Stomach smooth muscle (tissue), 2 donors: ENCODE results near the gene MBD1.
A peak's percentile ranks its signal among the peaks of the same experiment; 100 is the strongest.

Source experiments
- H3K27ac ChIP-seq: one replicate; pipeline ENCODE4 v1.7.0; 2013; ENCODE audit warnings: mild to moderate bottlenecking, low read length, inconsistent platforms
- H3K27me3 ChIP-seq, 2 donors: one replicate each; pipeline ENCODE4 v1.7.0; 2013; ENCODE audit warnings: low read length in 2 of 2; ENCODE audit not compliant: insufficient read depth in 2 of 2, control insufficient read depth in 1 of 2
- H3K36me3 ChIP-seq, 2 donors: one replicate each; pipeline ENCODE4 v1.7.0; 2013; ENCODE audit warnings: low read length in 2 of 2; ENCODE audit not compliant: control insufficient read depth in 2 of 2, insufficient read depth in 2 of 2
- H3K4me1 ChIP-seq: one replicate; pipeline ENCODE4 v1.7.0; 2013; ENCODE audit warnings: low read length; ENCODE audit not compliant: control insufficient read depth, insufficient read depth
- H3K4me3 ChIP-seq, 2 donors: one replicate each; pipeline ENCODE4 v1.7.0; 2013; ENCODE audit warnings: low read length in 2 of 2
- H3K9ac ChIP-seq, 2 donors: one replicate each; pipeline ENCODE4 v1.7.0; 2013; ENCODE audit warnings: low read length in 2 of 2, mild to moderate bottlenecking in 1 of 2
- H3K9me3 ChIP-seq, 2 donors: one replicate each; pipeline ENCODE4 v1.7.0; 2013; ENCODE audit warnings: low read length in 2 of 2; ENCODE audit not compliant: control insufficient read depth in 2 of 2
- donor health status: healthy.
- donor health status: Pancreatic carcinoma.

MBD1 gene

DNA sequence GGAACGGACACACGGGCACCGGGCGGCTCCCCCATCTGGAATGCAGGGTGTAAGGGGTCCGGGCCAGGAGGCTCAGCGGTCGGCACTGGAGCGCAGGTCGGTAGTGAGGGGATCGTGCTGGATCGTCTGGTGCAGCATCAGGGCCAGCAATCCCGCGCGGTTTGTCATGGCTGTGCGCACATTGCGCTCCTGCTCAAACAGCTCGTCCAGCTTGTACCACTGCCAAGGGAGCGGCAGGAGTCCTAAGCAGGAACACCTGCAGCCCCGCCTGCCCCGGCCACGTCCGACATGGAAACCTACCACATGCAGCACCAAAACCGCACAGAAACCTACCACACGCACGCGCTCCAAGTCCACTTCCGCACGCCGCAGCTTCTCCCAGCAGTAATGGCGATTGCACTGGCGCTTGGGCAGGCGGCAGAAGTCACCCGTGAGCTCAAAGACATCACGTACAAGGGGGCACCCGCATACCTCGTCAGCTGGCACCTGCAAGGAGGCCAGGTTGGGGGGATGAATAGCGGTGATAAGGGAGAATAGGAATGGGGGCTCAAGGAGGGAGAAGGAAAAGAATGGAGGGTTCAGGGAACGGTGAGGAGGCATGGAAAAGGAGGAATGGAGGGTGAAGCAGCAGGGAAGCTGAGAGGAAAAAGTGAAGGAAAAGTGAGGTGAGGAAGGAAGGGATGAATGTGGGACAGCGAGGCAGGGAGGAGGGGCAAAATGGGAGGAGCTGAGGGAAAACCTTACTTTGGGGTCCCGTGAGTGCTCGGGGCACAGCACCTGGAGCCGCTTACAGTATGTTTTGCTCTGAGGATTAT lies 1.4 kb upstream of the MBD1 start:
- H3K36me3 ChIP-seq, result peaks cover 20 to 28% of the 10 kb centered on the region in 2 donors
- no peak overlapping the region for H3K9ac ChIP-seq
- H3K27ac ChIP-seq, result peak overlapping the region; percentile 87
- peaks cover 39% of the 10 kb centered on the region for H3K4me1 ChIP-seq
- no peaks in the 10 kb centered on the region for H3K9me3 ChIP-seq
- H3K27me3 ChIP-seq, result no peaks in the 10 kb centered on the region
- peak overlapping the region in 1 of 2 donors; percentile 100 for H3K4me3 ChIP-seq

DNA sequence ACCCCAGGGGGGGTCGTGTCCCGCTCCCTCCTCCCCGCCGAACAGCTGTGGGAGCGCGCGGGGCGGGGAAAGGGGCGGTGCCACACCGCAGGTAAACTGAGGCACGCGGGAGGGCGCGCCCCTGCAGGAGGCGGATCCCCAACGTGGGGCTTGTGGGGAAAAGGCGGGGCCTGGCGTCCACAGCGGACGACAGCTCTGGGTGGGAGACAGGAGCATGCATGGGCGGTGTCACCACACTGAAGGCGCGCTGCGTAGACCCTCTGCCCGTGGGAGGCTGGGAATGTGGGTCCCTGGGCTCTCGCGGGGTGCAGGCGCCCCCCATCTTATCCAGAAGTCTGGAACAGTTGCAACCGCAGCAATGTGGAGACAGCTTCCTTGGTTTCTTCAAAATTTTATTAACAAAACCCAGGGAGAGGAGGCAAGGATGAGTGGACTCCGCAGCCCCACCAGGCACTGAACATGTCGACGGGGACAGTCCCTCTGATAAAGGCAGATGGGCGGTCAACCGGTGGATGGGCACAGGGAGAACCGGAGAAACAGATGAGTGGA lies 723 bp upstream of the MBD1 start:
- H3K36me3 ChIP-seq, result peaks cover 20 to 28% of the 10 kb centered on the region in 2 donors
- H3K4me3 ChIP-seq, result peak overlapping the region; percentile 80 to 100
- H3K9ac ChIP-seq, result peak overlapping the region; percentile 95 to 99
- peaks cover 36% of the 10 kb centered on the region for H3K4me1 ChIP-seq
- peak overlapping the region; percentile 87 for H3K27ac ChIP-seq
- no peaks in the 10 kb centered on the region for H3K9me3 ChIP-seq
- no peaks in the 10 kb centered on the region for H3K27me3 ChIP-seq

DNA sequence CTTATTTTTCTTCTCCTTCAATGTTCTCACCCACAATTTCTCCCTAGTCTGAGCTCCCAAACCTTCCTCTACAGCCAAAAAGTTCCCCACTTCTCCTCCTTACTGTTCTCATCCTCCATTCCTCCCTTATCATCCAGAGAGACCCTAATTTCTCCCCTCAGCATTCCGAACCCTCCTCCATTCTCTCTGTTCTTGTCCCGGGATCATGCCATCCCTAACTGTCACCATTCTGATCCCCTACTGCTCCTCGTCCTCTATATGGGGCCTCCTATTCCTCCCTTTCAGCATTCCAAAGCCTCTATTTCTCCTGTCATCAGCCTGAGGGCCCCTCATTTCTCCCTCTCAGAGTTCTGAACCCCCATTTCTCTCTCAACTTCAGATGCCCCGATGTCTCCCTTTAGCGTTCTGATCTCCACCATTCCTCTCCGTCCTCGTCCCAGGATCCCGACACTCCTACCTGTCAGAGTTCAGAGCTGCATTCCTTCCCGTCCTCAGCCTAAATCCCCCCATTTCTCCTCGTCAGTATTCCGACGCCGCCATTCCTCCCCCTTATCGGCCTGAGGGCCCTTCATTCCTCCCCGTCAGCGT lies 522 bp downstream of the MBD1 start:
- H3K27ac ChIP-seq, result peak overlapping the region; percentile 87
- no peaks in the 10 kb centered on the region for H3K27me3 ChIP-seq
- peak overlapping the region; percentile 95 to 99 for H3K9ac ChIP-seq
- H3K9me3 ChIP-seq, result no peaks in the 10 kb centered on the region
- peaks cover 32 to 41% of the 10 kb centered on the region in 2 donors for H3K36me3 ChIP-seq
- H3K4me1 ChIP-seq, result peaks cover 25% of the 10 kb centered on the region
- peak overlapping the region; percentile 80 to 100 for H3K4me3 ChIP-seq

DNA sequence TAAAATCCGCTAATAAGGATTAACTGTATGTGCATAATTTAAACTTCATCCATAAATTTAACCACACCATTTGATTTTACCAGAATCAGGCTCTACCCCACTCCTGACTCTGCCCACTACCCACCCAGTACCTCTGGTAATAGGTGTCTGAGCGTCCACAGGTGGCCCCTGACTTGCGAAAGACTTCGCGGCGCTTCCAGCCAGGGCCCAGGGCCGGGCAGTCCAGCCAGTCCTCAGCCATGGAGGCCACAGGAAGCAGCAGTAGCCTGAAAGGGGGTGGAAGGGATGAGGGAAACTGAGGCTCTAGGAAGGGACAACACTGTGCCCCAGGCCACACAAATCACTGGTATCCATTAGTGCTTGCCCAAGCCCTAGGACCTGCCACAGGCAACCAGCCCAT lies 1.6 kb downstream of the MBD1 start:
- H3K9me3 ChIP-seq, result no peaks in the 10 kb centered on the region
- peak overlapping the region in 1 of 2 donors; percentile 95 for H3K9ac ChIP-seq
- peak overlapping the region; percentile 80 to 100 for H3K4me3 ChIP-seq
- no peak overlapping the region for H3K27ac ChIP-seq
- H3K4me1 ChIP-seq, result peaks cover 24% of the 10 kb centered on the region
- peaks cover 39 to 46% of the 10 kb centered on the region in 2 donors for H3K36me3 ChIP-seq
- no peaks in the 10 kb centered on the region for H3K27me3 ChIP-seq

DNA sequence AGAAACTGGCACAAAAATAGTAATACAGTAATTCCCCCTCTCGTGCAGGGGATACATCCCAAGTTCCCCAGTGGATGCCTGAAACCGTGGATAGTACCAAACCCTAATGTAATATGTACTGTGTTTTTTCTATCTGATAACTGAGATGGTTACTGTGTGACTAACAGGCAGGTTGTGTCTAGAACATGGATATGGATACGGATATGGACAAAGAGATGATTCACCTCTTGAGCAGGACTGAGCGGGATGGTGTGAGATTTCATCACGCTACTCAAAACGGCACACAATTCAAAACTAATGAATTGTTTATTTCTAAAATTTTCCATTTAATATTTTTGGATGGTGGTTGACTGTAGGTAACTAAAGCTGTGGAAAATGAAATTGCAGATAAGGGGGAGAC lies 3.4 kb downstream of the MBD1 start:
- peaks cover 42 to 46% of the 10 kb centered on the region in 2 donors for H3K36me3 ChIP-seq

DNA sequence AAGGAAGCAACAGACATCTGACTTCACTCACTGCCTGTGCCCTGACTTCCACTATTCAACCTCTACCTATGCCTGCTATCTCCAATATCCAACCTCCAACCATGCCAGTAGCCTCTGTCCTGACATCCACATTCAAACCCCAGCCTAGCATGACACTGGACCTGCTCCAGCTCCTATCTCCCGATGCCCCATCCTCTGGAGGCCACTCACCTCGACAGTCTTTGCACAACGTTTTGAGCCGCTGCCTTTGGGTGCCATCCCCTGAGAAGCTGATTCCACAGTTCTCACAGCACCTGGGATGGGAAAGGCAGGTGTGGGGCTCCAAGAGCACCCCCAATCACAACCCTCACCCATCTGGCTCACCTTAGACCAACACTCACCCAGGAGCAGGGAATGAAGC lies 4.9 kb downstream of the MBD1 start:
- Histone ChIP-seq H3K27ac (no peak overlapping the region), H3K27me3 (no peaks in the 10 kb centered on the region), H3K9ac (no peak overlapping the region), H3K36me3 (peaks cover 54 to 56% of the 10 kb centered on the region in 2 donors), H3K9me3 (no peaks in the 10 kb centered on the region), H3K4me1 (peaks cover 16% of the 10 kb centered on the region), H3K4me3 (no peak overlapping the region)

More for the DNA sequence above, 3.4 kb downstream of the MBD1 start:
- Histone ChIP-seq H3K27me3 (no peaks in the 10 kb centered on the region), H3K9me3 (no peaks in the 10 kb centered on the region), H3K4me1 (peaks cover 24% of the 10 kb centered on the region), H3K9ac (no peak overlapping the region), H3K27ac (no peak overlapping the region), H3K4me3 (no peak overlapping the region)

DNA sequence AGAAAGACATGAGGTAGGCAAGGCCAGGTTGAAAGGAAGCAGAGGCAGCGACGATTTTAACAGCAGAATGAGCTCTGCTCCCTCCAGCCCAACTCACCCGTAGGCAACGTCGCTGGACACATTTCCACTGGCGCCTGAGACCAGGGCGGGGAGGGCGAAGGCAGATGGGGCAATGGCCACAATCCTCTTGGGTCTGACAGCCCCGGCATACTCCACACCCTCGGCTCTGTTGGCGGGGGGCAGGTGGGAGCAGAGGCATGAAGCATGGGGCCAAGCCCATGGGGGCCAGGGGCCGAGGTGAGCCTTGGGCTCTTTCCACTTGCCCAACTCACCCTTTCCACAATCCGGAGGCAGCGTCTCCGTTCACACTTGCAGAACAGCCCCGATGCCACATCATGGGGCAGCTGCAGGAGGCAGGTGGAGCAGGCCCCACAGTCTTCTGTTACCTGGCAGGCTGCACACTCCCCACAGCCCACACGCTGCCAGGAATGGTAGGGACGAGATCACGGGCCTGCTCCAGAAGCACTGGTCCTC lies 5.8 kb downstream of the MBD1 start:
- H3K4me1 ChIP-seq, result peaks cover 10% of the 10 kb centered on the region
- H3K4me3 ChIP-seq, result no peak overlapping the region
- no peaks in the 10 kb centered on the region for H3K27me3 ChIP-seq
- H3K9ac ChIP-seq, result no peak overlapping the region
- H3K36me3 ChIP-seq, result peaks cover 61 to 62% of the 10 kb centered on the region in 2 donors
- no peak overlapping the region for H3K27ac ChIP-seq
- no peaks in the 10 kb centered on the region for H3K9me3 ChIP-seq

DNA sequence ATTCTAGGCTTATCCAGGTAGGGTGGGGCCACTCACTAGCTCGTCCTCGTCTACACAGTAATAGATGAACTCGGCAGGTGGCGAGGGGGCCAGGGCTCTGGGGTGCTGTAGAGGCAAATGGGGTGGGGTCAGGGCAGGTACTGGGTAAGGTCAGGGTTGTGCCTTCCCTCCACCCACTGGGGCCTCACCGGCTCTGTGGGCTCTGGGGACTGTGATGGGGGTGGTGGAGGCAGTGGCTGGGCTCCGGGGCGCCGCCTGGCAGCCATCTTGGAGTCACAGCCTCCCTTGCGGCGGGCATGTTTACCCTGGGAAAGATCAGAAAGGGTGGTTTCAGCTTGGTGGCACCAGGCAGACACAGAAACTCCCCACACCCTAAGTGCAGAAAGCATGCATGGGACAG lies 6.4 kb downstream of the MBD1 start:
- Histone ChIP-seq H3K9me3 (no peaks in the 10 kb centered on the region), H3K27ac (no peak overlapping the region), H3K36me3 (peaks cover 65 to 66% of the 10 kb centered on the region in 2 donors), H3K4me3 (no peak overlapping the region), H3K9ac (no peak overlapping the region), H3K27me3 (no peaks in the 10 kb centered on the region), H3K4me1 (peaks cover 4% of the 10 kb centered on the region)

DNA sequence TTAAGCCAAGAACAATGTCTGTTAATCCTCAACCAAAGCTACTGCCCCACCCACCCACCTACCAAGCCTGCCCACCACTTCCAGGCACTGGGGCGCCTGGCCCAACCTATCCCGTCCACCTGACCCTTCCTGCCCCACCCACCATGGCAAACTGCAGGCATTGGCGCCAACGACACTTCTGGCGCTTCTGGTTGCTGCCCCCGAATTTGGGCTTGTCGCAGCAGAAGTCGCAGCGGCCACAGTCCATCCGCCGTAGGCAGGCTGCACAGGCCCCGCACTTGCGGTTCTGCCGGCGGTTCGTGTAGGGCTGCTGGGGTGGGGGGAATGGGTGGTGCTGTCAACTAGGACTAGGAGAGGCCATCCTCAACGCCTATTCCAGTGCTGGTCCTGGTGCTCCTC lies 7.3 kb downstream of the MBD1 start:
- H3K27ac ChIP-seq, result no peak overlapping the region
- no peaks in the 10 kb centered on the region for H3K27me3 ChIP-seq
- no peaks in the 10 kb centered on the region for H3K9me3 ChIP-seq
- no peak overlapping the region for H3K9ac ChIP-seq
- no peak overlapping the region for H3K4me3 ChIP-seq
- no peaks in the 10 kb centered on the region for H3K4me1 ChIP-seq
- H3K36me3 ChIP-seq, result peaks cover 71 to 74% of the 10 kb centered on the region in 2 donors

DNA sequence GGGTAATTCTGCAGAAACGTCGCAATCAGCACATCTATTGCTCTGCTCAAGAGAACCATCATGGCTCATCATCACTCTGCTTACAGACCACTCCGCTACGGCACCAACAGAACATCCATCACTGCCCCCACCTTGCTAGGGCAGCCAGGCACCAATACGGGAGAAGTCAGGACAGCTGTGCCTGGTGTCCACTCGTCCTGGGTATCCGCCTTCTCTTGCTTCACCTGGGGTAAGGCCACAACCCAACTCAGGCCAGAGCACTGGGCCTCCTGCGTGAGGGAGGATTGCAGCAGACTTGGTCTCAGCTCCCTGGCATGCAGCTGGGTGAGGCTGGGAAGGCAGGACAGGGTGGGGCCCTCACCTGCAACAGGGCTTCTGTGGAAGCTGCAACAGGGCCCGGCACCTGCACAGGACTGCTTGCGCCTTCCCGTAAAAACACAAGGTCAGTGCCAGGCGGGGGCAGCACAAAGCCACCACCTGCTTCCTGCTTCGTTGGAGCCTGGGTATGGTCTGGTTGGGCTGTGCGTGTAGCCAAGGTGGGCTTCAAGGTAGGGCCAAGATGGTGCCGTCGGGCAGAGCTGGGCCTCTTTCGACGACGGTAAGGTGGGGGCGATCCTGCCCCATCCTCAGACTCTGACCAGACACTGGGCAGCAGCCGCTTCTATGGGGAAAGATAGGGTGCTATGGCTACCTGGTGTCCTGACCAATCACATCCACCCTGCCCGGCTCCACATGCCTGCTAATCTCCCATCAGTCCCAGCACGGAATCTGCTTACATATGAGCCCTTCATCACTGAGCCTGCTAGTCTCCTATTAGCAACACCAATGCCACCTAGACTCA lies 7.9 kb downstream of the MBD1 start:
- no peaks in the 10 kb centered on the region for H3K4me1 ChIP-seq
- H3K9me3 ChIP-seq, result no peaks in the 10 kb centered on the region
- no peak overlapping the region for H3K27ac ChIP-seq
- H3K4me3 ChIP-seq, result no peak overlapping the region
- H3K27me3 ChIP-seq, result no peaks in the 10 kb centered on the region
- peaks cover 73 to 75% of the 10 kb centered on the region in 2 donors for H3K36me3 ChIP-seq
- no peak overlapping the region for H3K9ac ChIP-seq
